H9 (cell line): ENCODE data around the gene KAZN. TPM values are rescaled to one million over a fixed set of nuclear protein-coding genes. Genes with fewer than 3 reads are reported as not detected.

ENCODE experiments used
- DNase-seq: peaks from one replicate; pipeline ENCODE4 v3.0.0-alpha.2; 2017
- H2AFZ ChIP-seq: one replicate; pipeline ENCODE4 v1.6.1; 2013; ENCODE audit warnings: mild to moderate bottlenecking, low read length, control low read depth, moderate library complexity
- H2AK5ac ChIP-seq: 2 replicates; pipeline ENCODE4 v1.6.1; 2013; ENCODE audit warnings: low read length, control low read depth, mixed read lengths; ENCODE audit not compliant: insufficient read length
- H2BK120ac ChIP-seq: one replicate; pipeline ENCODE4 v1.6.1; 2013; ENCODE audit warnings: low read depth, mild to moderate bottlenecking, low read length, control low read depth, inconsistent platforms; ENCODE audit not compliant: poor library complexity, severe bottlenecking
- H2BK12ac ChIP-seq: 2 replicates; pipeline ENCODE4 v1.6.1; 2013; ENCODE audit warnings: low read length, control low read depth, mixed read lengths, low read depth; ENCODE audit not compliant: insufficient read length
- H2BK15ac ChIP-seq: 2 replicates; pipeline ENCODE4 v1.6.1; 2013; ENCODE audit warnings: low read depth, low read length, control low read depth
- H2BK20ac ChIP-seq: one replicate; pipeline ENCODE4 v1.6.1; 2013; ENCODE audit warnings: low read depth, mild to moderate bottlenecking, low read length, control low read depth, inconsistent platforms; ENCODE audit not compliant: poor library complexity, severe bottlenecking
- H2BK5ac ChIP-seq: 2 replicates; pipeline ENCODE4 v1.6.1; 2013; ENCODE audit warnings: low read length, control low read depth, mixed read lengths; ENCODE audit not compliant: insufficient read length
- H3K14ac ChIP-seq: 2 replicates; pipeline ENCODE4 v1.6.1; 2013; ENCODE audit warnings: low read length, control low read depth; ENCODE audit not compliant: insufficient read depth
- H3K18ac ChIP-seq: 2 replicates; pipeline ENCODE4 v1.6.1; 2013; ENCODE audit warnings: low read depth, mild to moderate bottlenecking, mixed read lengths, low read length, control low read depth; ENCODE audit not compliant: insufficient read length
- H3K23ac ChIP-seq: 2 replicates; pipeline ENCODE4 v1.6.1; 2013; ENCODE audit warnings: low read length, control low read depth, mixed read lengths, low read depth; ENCODE audit not compliant: insufficient read length
- H3K23me2 ChIP-seq: 2 replicates; pipeline ENCODE4 v1.6.1; 2013; ENCODE audit warnings: low read depth, mild to moderate bottlenecking, mixed read lengths, low read length, control low read depth; ENCODE audit not compliant: insufficient read length, poor library complexity, severe bottlenecking
- H3K27ac ChIP-seq: 2 replicates; pipeline ENCODE4 v1.5.1; 2013; ENCODE audit warnings: low read length, control low read depth, mixed read lengths, low read depth; ENCODE audit not compliant: insufficient read length
- H3K27me3 ChIP-seq: 2 replicates; pipeline ENCODE4 v1.6.1; 2013; ENCODE audit warnings: low read length, control low read depth, inconsistent platforms; ENCODE audit not compliant: insufficient read depth
- H3K4ac ChIP-seq: 2 replicates; pipeline ENCODE4 v1.6.1; 2013; ENCODE audit warnings: low read depth, mild to moderate bottlenecking, control low read depth, inconsistent platforms, low read length, moderate library complexity
- H3K4me1 ChIP-seq: 2 replicates; pipeline ENCODE4 v1.6.1; 2013; ENCODE audit warnings: low read length, control low read depth, inconsistent platforms; ENCODE audit not compliant: insufficient read depth
- H3K4me2 ChIP-seq: 2 replicates; pipeline ENCODE4 v1.6.1; 2013; ENCODE audit warnings: low read length, control low read depth, mixed read lengths; ENCODE audit not compliant: insufficient read length, insufficient read depth
- H3K56ac ChIP-seq: 2 replicates; pipeline ENCODE4 v1.6.1; 2013; ENCODE audit warnings: low read depth, mild to moderate bottlenecking, mixed read lengths, low read length, control low read depth; ENCODE audit not compliant: insufficient read length
- H3K79me1 ChIP-seq: 2 replicates; pipeline ENCODE4 v1.6.1; 2013; ENCODE audit warnings: low read depth, mild to moderate bottlenecking, moderate library complexity, low read length, control low read depth, inconsistent platforms; ENCODE audit not compliant: insufficient read depth, poor library complexity, severe bottlenecking
- H3K79me2 ChIP-seq: 2 replicates; pipeline ENCODE4 v1.6.1; 2013; ENCODE audit warnings: low read length, control low read depth, inconsistent platforms; ENCODE audit not compliant: insufficient read depth
- H3K9ac ChIP-seq: 2 replicates; pipeline ENCODE4 v1.6.1; 2013; ENCODE audit warnings: low read length, control low read depth, mixed read lengths; ENCODE audit not compliant: insufficient read length; ENCODE audit errors: extremely low read depth
- H3K9me3 ChIP-seq: one replicate; pipeline ENCODE4 v1.6.1; 2013; ENCODE audit warnings: low read depth, low read length, inconsistent platforms; ENCODE audit not compliant: control insufficient read depth
- H3T11ph ChIP-seq: one replicate; pipeline ENCODE4 v1.6.1; 2013; ENCODE audit warnings: mild to moderate bottlenecking, low read length, control low read depth, inconsistent platforms
- H4K20me1 ChIP-seq: one replicate; pipeline ENCODE4 v1.6.1; 2013; ENCODE audit not compliant: control insufficient read depth, insufficient read length, insufficient read depth
- H4K5ac ChIP-seq: 2 replicates; pipeline ENCODE4 v1.6.1; 2013; ENCODE audit warnings: low read depth, mild to moderate bottlenecking, mixed read lengths, low read length, control low read depth; ENCODE audit not compliant: insufficient read length
- H4K8ac ChIP-seq: replicated peaks from 2 replicates; pipeline ENCODE4 v1.6.1; 2013; ENCODE audit warnings: low read length, control low read depth, mixed read lengths, low read depth; ENCODE audit not compliant: insufficient read length
- H4K91ac ChIP-seq: 2 replicates; pipeline ENCODE4 v1.6.1; 2013; ENCODE audit warnings: low read depth, mild to moderate bottlenecking, moderate library complexity, mixed read lengths, low read length, control low read depth; ENCODE audit not compliant: insufficient read length
- H3K27ac Mint-ChIP-seq, 3 experiments: 2 replicates in 2 of 3; 3 replicates in 1 of 3; pipeline ENCODE4 v1.8.0; 2020 to 2021; ENCODE audit warnings: mixed read lengths in 3 of 3, mild to moderate bottlenecking in 1 of 3, moderate library complexity in 1 of 3
- H3K27me3 Mint-ChIP-seq: 2 replicates; pipeline ENCODE4 v1.8.0; 2021; ENCODE audit warnings: low read depth, mild to moderate bottlenecking, moderate library complexity, mixed read lengths
- H3K36me3 Mint-ChIP-seq, 3 experiments: 2 replicates in 2 of 3; 3 replicates in 1 of 3; pipeline ENCODE4 v1.8.0; 2020 to 2021; ENCODE audit warnings: low read depth in 3 of 3, mixed read lengths in 3 of 3; ENCODE audit not compliant: insufficient read depth in 1 of 3
- H3K4me1 Mint-ChIP-seq, 2 experiments: 2 replicates each; pipeline ENCODE4 v1.8.0; 2020; ENCODE audit warnings: mixed read lengths in 2 of 2
- H3K4me3 Mint-ChIP-seq, 2 experiments: 2 replicates in 1 of 2; 3 replicates in 1 of 2; pipeline ENCODE4 v1.8.0; 2020 to 2021; ENCODE audit warnings: mild to moderate bottlenecking in 2 of 2, mixed read lengths in 2 of 2, moderate library complexity in 1 of 2
- H3K9me3 Mint-ChIP-seq, 2 experiments: 2 replicates in 1 of 2; 3 replicates in 1 of 2; pipeline ENCODE4 v1.8.0; 2020; ENCODE audit warnings: mild to moderate bottlenecking in 2 of 2, mixed read lengths in 2 of 2, moderate library complexity in 1 of 2
- CTCF ChIP-seq: fragments of 200-600 bp; sonication (generic); conservative IDR thresholded peaks from 3 replicates; pipeline ENCODE4 v1.8.0; 2021; ENCODE audit warnings: antibody characterized with exemption, mild to moderate bottlenecking
- WGBS: extraction: QIAGEN DNeasy Blood & Tissue Kit; methylation state at CpG from one replicate; pipeline ENCODE4 v1.1.7; 2013; ENCODE audit warnings: missing lambda C conversion rate, low lambda C conversion rate, mixed read lengths; ENCODE audit not compliant: insufficient read length; ENCODE audit errors: extremely low coverage; 5-methylcytosine and 5-hydroxymethylcytosine counted together
- total RNA-seq: library from RNA; stranded (reverse); gene quantifications from 2 replicates; pipeline ENCODE4 v1.2.1, GENCODE V29; 2021

KAZN gene
- total RNA-seq, 1 experiment from 2014 or later = 7.6 TPM

- Histone ChIP-seq H3K9ac (no peak overlapping the region), H3T11ph (no peak overlapping the region), H3K4me2 (no peak overlapping the region), H3K9me3 (no peaks in the 10 kb centered on the region), H2AK5ac (no peak overlapping the region), H3K79me2 (no peaks in the 10 kb centered on the region), H3K14ac (no peak overlapping the region), H4K5ac (no peak overlapping the region), H2BK5ac (no peak overlapping the region), H2BK20ac (no peak overlapping the region), H2AFZ (no peak overlapping the region), H4K91ac (no peak overlapping the region), H2BK12ac (no peak overlapping the region), H3K27me3 (no peaks in the 10 kb centered on the region), H3K4ac (no peak overlapping the region), H3K27ac (no peak overlapping the region), H3K18ac (no peak overlapping the region), H3K4me1 (peaks cover 10% of the 10 kb centered on the region; the same call in 1 of the 2 replicates), H3K23me2 (no peaks in the 10 kb centered on the region), H4K20me1 (peaks cover 2% of the 10 kb centered on the region), H3K23ac (no peak overlapping the region), H4K8ac (no peak overlapping the region), H2BK120ac (no peak overlapping the region), H3K79me1 (no peaks in the 10 kb centered on the region), H2BK15ac (no peak overlapping the region), H3K56ac (no peak overlapping the region)
- no peak for DNase-seq
- H3K4me1 Mint-ChIP-seq = peaks cover 37 to 50% of the 10 kb centered on the region in 2 experiments
- H3K4me3 Mint-ChIP-seq = no peak overlapping the region
- no CpG with 5 or more reads among the region's 4 CpGs for WGBS
- TF ChIP-seq CTCF = no peak
- no peak overlapping the region; a peak in 1 of 7 replicates for H3K27ac Mint-ChIP-seq
- H3K27me3 Mint-ChIP-seq = peaks cover 4% of the 10 kb centered on the region
- no peaks in the 10 kb centered on the region for H3K9me3 Mint-ChIP-seq
- no peaks in the 10 kb centered on the region for H3K36me3 Mint-ChIP-seq
Measured at GRCh38 chr1:15026117-15026489, 427.6 kb downstream of the KAZN start.
